Activated CD8-positive, alpha-beta memory T cell treated with anti-CD3 and anti-CD28 coated beads for 36 hours (primary cell): ENCODE results near the gene TWF1. TPM values are rescaled to one million over a fixed set of nuclear protein-coding genes. Genes with fewer than 3 reads are reported as not detected.
"Not testable (repeated sequence)": the region's sequence is repeated elsewhere in the genome, so short reads cannot be mapped to it uniquely, and the experiment has no call there.

ENCODE experiments used
- CTCF ChIA-PET: fragments of 350-600 bp; sonication (Branson Sonifier 250); formaldehyde crosslinking; loops from one replicate; lab custom pipeline; 2021; ENCODE audit warnings: antibody characterized with exemption; lab: Charles Lee
- POLR2A ChIA-PET: fragments of 350-600 bp; sonication (Branson Sonifier 250); formaldehyde crosslinking; loops from one replicate; lab custom pipeline; 2021; ENCODE audit warnings: antibody characterized with exemption; lab: Charles Lee
- total RNA-seq, 2 experiments: library from RNA; stranded (reverse); gene quantifications; one replicate each; pipeline ENCODE4 v1.2.3, GENCODE V29; 2021

Gene TWF1
- total RNA-seq = 10 to 100 TPM; 30.4 to 34.7 TPM

GRCh38 chr12:43805860-43806736 is at the start of gene TWF1:
Gene TWF1, minus strand, starts transcription at chr12:43806317. Its CDS starts 72 bp downstream, at chr12:43806245.
- ChIA-PET POLR2A (interaction anchor here (0.8 to 3.2 kb wide), 7 partner anchors 9 to 1923 kb away, joined by 3 to 12 read pairs (median 6); partner anchors contain the start of genes ARID2, IRAK4, PUS7L and TMEM117), CTCF (interaction anchor here (0.5 to 1.5 kb wide), 5 partner anchors 14 to 33 kb away, joined by 3 to 5 read pairs (median 3); no protein-coding TSS in a partner anchor)

GRCh38 chr12:43852744-43853143 is 46.6 kb upstream of the TWF1 start:
- ChIA-PET POLR2A (no interaction called here), CTCF (no interaction called here)

- CTCF ChIA-PET = no interaction called here
- POLR2A ChIA-PET = no interaction called here
Observed at GRCh38 chr12:43848786-43849185, 42.7 kb upstream of the TWF1 start.

DNA sequence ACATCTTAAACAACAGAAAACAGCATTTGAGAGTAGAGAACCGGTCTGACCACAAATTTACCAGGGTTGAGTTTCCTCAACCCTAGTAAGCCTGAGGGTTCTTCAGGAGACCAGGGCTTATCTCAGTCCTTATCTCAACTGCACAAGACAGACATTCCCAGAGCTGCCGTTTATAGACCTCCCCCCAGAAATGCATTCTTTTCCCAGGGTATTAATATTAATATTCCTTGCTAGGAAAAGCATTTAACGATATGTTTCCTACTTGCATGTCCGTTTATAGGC is 42.0 kb upstream of the TWF1 start:
- CTCF ChIA-PET = no interaction called here
- POLR2A ChIA-PET = no interaction called here

DNA sequence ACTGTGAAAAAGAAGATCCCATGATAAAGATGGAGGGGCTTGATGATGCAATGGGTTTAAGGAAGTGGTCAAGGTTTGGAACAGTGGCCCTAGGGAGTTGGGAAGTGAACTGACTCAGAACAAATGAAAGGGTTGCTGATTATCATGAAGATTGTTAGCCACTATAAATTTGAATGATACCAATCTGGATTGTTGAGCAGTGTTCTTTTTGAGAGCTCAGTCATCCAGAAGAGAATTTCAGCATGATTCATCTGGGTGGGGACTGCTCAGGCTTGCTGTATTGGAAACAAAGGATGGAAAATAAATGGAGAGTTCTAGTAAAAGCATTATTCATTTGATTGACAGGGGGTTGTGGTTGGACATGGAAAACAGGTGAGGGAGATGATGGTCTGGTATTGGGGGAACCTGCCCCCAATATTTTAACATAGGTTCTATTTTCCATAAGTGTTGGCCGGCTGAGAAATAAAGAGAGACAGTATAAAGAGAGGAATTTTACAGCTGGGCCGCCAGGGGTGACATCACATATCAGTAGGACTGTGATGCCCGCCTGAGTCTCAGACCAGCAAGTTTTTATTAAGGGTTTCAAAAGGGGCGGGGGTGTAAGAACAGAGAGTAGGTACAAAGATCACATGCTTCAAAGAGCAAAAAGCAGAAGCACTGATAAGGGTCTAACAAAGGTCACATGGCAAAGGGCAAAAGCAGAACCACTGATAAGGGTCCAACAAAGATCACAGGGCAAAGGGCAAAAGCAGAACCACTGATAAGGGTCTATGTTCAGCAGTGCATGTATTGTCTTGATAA is 41.5 kb upstream of the TWF1 start:
- CTCF ChIA-PET, POLR2A ChIA-PET: not testable (repeated sequence)

DNA sequence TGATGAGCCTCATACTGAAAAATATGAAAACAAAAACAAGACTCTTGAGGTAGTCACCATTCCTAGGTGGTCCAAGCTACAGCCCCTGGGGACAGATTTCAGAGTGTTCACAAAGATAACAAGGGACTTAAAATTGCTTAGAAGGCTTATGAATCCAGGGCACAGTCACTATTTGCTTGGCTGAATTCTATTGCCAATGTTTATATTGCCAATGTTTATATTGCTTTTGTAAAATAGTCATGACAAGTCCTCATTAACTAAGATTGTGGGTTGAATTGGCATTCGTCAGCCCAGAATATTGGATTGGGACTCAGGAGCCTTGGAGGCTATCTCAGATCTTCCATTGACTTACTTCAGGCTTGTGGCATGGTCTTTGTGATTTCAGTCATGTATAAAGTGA is 36.1 kb upstream of the TWF1 start:
- POLR2A ChIA-PET = no interaction called here
- CTCF ChIA-PET = no interaction called here

DNA sequence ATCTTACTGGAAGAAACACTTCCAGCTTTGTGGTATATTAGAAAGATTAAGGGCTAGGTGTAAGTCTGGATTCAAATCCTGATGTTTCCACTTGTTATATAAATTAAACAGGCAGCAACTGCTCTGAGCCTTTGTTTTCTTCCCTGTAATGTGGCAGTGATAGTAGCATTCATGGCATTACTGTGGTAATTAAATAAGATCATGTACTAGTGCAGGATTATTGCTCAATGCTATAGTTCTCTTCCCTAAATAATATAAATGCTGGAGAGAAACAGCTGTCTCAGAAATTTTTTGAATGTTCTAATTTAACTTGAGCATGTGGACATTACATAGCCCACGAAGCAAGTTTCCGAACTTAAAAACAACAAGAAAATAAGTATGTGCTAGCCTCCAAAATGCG is 35.1 kb upstream of the TWF1 start:
- ChIA-PET CTCF (no interaction called here), POLR2A (no interaction called here)

DNA sequence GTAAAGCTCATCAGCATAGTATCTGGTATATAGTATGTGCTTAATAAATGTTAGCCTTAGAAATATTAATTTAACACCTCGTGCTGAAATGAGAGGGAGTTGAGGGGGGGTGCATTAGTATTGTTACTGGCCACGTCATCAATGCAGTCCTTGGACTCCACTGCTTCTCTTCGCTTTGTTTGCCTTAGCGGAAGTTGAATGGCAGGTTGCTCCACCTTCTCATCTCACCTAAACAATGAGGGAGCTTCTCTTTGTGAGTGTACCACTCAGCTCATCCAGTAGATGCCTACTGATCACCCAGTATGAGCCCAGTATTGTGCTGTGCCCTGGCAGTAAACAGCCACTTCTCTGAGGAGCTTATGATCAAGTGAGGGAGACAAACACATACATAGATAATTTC is 34.2 kb upstream of the TWF1 start:
- ChIA-PET CTCF (interaction anchor here (0.9 kb wide), 1 partner anchor 42 kb away, joined by 3 read pairs; no protein-coding TSS in a partner anchor), POLR2A (interaction anchor here (0.6 kb wide), 1 partner anchor 32 kb away, joined by 4 read pairs; no protein-coding TSS in a partner anchor)

DNA sequence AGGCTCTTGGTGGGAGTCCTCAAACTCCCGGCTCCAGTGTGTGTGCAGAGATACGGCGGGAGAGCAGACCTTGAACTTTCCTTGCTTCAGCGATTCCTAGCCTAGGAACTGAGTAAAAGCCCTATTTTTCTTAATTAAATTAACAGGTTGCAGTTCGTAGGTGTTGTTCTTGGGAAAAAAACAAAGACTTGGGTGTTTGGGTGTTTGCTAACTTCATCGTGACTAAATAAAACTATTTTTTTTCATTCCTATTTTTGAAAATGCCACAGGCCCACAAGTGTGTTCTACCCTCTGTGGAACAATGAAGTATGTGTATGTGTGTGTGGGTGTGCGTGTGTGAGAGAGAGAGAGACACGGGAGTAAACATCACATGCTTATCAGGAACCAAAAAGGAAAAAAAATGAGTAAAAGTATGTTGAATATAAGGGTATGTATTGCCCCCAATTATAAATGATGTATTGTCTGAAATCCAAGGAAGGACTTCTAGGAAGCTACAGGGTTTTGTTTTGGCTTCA is 30.4 kb upstream of the TWF1 start:
- ChIA-PET CTCF (no interaction called here), POLR2A (interaction anchor here (0.6 to 2.1 kb wide), 2 partner anchors 30 to 47 kb away, joined by 3 to 10 read pairs; partner anchors contain the start of gene TWF1)

- POLR2A ChIA-PET = interaction anchor here (0.6 to 2.1 kb wide), 4 partner anchors 20 to 77 kb away, joined by 3 to 10 read pairs (median 4); partner anchors contain the start of gene TWF1
- CTCF ChIA-PET = interaction anchor here (0.8 kb wide), 1 partner anchor 29 kb away, joined by 3 read pairs; the partner anchor contains the start of gene TWF1
Observed at GRCh38 chr12:43835656-43836474, 29.7 kb upstream of the TWF1 start, which contains the start of gene TMEM117. Gene TMEM117, plus strand, starts transcription at chr12:43836081.

GRCh38 chr12:43835264-43835655 is 29.1 kb upstream of the TWF1 start:
- POLR2A ChIA-PET = interaction anchor here (0.6 to 2.1 kb wide), 4 partner anchors 20 to 76 kb away, joined by 3 to 10 read pairs (median 4); partner anchors contain the start of gene TWF1

GRCh38 chr12:43832463-43833168 is 26.5 kb upstream of the TWF1 start:
- CTCF ChIA-PET = interaction anchor here (1.0 to 1.6 kb wide), 2 partner anchors 24 to 26 kb away, joined by 3 to 5 read pairs; partner anchors contain the start of gene TWF1
- POLR2A ChIA-PET = interaction anchor here (0.6 kb wide), 1 partner anchor 1729 kb away, joined by 3 read pairs; no protein-coding TSS in a partner anchor

More at GRCh38 chr12:43835264-43835655, 29.1 kb upstream of the TWF1 start:
- CTCF ChIA-PET = interaction anchor here (0.8 kb wide), 1 partner anchor 29 kb away, joined by 3 read pairs; the partner anchor contains the start of gene TWF1

- CTCF ChIA-PET = interaction anchor here (0.7 kb wide), 1 partner anchor 21 kb away, joined by 3 read pairs; the partner anchor contains the start of gene TWF1
- POLR2A ChIA-PET = no interaction called here
Observed at GRCh38 chr12:43827093-43827492, 21.0 kb upstream of the TWF1 start.

- POLR2A ChIA-PET = no interaction called here
- CTCF ChIA-PET = interaction anchor here (0.7 kb wide), 1 partner anchor 20 kb away, joined by 3 read pairs; the partner anchor contains the start of gene TWF1
Observed at GRCh38 chr12:43826681-43827080, 20.6 kb upstream of the TWF1 start.

- ChIA-PET CTCF (no interaction called here), POLR2A (no interaction called here)
Observed at GRCh38 chr12:43824207-43824775, 18.2 kb upstream of the TWF1 start.

- CTCF ChIA-PET = no interaction called here
- POLR2A ChIA-PET = no interaction called here
Observed at GRCh38 chr12:43816168-43816567, 10.1 kb upstream of the TWF1 start.

- CTCF ChIA-PET = no interaction called here
Observed at GRCh38 chr12:43815416-43815815, 9.3 kb upstream of the TWF1 start.

More at GRCh38 chr12:43815416-43815815, 9.3 kb upstream of the TWF1 start:
- POLR2A ChIA-PET = interaction anchor here (0.9 to 1.0 kb wide), 2 partner anchors 9 to 20 kb away, joined by 3 to 4 read pairs; partner anchors contain the start of genes TMEM117 and TWF1
